GM13976 (cell line): ENCODE data around the gene ACAD9.
"Not testable (repeated sequence)": the region's sequence is repeated elsewhere in the genome, so short reads cannot be mapped to it uniquely, and the experiment has no call there.

Experiments used
- DNase-seq: peaks from one replicate; pipeline ENCODE4 v3.0.0; 2012; ENCODE audit warnings: low spot score
- in situ Hi-C: fragments of 300-500 bp; cut with MboI; formaldehyde crosslinking; loops from one replicate; pipeline ENCODE4 v1.12.0; 2022; ENCODE audit warnings: low sequenced_read_pairs, mixed read lengths, inconsistent platforms; ENCODE audit not compliant: unreplicated experiment
- TF ChIP-seq, protein P1 (sequence below): IDR thresholded peaks from 2 replicates; pipeline ENCODE4 v1.5.1; 2012; ENCODE audit warnings: borderline replicate concordance, mild to moderate bottlenecking; ENCODE audit not compliant: insufficient read depth; ENCODE audit errors: extremely low read depth, missing control alignments, control extremely low read depth

Gene ACAD9

DNA sequence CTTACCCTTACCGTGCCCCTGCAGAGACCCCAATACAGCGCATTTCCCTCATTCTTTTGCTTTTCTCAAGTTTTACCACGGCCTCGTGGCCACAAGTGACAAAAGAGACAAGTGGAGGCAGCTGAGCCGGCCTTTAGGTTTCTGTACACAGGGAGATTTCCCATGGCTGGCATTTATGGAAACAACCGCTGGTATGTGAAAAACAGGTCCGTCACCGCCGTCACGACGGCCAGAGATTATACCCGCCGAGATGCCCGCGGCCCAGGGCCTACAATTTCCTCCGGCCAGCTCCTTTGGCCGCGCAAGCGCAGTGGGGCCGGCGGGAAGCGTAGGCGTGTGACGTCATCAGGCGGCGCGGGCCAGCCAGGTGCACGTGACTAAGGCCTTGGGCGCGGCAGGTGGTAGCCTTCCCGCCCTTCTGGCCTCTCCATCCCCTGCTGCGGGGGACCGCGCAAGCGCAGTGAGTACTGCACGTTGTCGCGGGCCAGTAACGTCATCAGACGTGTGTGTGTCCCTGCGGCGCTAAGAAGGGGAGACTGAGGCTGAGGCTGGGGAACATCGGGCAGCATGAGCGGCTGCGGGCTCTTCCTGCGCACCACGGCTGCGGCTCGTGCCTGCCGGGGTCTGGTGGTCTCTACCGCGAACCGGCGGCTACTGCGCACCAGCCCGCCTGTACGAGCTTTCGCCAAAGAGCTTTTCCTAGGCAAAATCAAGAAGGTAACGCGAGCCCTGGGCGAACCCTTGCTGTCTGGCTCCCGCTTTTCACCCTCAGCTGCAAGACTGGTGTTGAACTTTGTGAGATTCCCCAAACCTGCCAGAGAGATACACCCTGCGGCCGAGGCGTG is at the start of gene ACAD9:
ACAD9 (plus strand) TSS at position 496 of the 845 bp plus-strand sequence; CDS start at position 568, 72 bp downstream.
- TF ChIP-seq, protein P1, sequence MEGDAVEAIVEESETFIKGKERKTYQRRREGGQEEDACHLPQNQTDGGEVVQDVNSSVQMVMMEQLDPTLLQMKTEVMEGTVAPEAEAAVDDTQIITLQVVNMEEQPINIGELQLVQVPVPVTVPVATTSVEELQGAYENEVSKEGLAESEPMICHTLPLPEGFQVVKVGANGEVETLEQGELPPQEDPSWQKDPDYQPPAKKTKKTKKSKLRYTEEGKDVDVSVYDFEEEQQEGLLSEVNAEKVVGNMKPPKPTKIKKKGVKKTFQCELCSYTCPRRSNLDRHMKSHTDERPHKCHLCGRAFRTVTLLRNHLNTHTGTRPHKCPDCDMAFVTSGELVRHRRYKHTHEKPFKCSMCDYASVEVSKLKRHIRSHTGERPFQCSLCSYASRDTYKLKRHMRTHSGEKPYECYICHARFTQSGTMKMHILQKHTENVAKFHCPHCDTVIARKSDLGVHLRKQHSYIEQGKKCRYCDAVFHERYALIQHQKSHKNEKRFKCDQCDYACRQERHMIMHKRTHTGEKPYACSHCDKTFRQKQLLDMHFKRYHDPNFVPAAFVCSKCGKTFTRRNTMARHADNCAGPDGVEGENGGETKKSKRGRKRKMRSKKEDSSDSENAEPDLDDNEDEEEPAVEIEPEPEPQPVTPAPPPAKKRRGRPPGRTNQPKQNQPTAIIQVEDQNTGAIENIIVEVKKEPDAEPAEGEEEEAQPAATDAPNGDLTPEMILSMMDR = no peak
- in situ Hi-C loops = no loop called here

DNA sequence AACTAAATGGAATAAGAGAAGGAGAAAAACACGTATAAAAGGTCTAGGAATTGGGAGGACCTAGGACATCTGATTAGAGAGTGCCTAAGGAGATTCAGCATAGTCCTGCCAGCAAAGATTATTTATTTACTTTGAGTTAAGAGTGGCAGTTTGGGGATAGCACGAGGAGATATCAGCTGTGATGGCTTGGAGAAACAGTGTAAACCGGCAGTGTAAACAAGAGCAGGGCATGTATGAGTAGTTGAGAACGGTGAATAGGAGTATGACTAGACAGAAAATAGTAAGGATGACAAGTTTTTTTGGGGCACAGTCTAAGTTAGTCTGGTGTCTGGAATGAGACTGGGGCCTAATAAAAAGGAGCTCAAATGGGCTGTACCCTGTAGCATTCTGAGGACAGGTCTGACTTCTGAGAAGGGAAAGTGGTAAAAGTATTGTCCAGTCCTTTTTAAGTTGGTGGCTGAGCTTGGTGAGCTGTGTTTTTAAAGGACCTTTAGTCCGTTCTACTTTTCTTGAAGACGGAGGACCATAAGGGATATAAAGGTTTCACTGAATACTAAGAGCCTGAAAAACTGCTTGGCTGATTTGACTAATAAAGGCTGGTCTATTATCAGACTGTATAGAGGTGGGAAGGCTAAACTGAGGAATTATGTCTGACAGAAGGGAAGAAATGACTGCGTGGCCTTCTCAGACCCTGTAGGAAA is 49.3 kb upstream of the ACAD9 start:
- in situ Hi-C loops, DNase-seq: not testable (repeated sequence)

More for the DNA sequence above, at the start of gene ACAD9:
- DNase-seq = peak; percentile 100

DNA sequence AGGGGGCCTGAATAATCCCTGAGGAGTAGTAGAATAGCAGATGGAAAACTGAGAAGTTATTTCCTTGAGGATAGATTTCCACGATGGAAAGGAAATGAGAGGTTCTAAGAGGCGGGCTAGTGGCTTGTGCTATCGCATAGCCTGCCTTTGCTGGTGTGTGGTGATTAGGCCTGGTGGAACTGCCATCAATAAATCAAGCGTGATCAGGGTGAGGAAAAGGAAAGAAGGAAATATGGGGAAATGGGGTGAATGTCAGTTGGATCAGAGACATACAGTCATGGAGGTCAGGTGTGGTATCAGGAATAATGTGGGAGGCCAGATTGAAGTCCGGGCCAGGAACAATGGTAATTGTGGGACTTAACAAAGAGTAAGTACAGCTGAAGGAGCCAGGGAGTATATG is 48.7 kb upstream of the ACAD9 start:
- in situ Hi-C loops, DNase-seq: not testable (repeated sequence)

DNA sequence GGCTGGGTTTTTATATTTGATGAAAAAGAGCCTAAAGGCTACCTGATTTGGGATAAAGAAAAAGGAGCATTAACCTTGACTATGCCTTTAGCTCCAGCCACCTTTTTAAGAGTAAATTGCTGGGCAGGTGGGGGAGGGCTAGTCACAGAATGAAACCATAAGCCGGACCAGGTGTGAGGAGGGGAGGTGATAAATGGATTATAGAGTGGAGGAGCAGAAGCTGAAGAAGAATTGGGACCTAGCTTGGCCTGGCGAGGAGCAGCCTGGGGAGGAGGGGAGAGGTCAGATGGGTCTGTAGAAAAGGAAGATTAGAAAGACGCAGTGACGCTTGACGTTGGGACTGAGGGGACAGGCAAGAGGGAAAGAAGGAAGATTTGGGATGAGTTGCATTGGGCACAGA is 46.4 kb upstream of the ACAD9 start:
- DNase-seq, in situ Hi-C loops: not testable (repeated sequence)

DNA sequence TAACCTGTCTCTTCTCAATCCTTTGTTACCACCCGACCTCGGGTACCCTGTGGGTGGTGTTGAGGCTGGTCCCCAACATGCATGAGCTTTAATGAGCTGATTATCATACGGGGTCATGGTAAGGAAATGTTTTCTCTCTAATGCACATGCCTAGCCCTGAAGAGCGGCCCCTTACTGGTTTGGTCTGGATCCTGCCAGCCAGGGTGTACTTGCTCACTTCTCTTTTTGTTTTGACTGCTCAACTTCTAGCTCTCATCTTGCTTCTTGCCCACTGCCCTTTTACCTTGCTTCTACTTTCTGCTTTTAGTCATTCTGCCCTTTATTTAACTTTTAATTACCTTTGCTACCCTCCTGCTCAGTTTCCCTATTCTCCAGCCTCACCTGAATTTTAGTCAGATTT is 44.3 kb upstream of the ACAD9 start:
- DNase-seq = no peak
- in situ Hi-C loops = no loop called here
- TF ChIP-seq, protein P1 = no peak

DNA sequence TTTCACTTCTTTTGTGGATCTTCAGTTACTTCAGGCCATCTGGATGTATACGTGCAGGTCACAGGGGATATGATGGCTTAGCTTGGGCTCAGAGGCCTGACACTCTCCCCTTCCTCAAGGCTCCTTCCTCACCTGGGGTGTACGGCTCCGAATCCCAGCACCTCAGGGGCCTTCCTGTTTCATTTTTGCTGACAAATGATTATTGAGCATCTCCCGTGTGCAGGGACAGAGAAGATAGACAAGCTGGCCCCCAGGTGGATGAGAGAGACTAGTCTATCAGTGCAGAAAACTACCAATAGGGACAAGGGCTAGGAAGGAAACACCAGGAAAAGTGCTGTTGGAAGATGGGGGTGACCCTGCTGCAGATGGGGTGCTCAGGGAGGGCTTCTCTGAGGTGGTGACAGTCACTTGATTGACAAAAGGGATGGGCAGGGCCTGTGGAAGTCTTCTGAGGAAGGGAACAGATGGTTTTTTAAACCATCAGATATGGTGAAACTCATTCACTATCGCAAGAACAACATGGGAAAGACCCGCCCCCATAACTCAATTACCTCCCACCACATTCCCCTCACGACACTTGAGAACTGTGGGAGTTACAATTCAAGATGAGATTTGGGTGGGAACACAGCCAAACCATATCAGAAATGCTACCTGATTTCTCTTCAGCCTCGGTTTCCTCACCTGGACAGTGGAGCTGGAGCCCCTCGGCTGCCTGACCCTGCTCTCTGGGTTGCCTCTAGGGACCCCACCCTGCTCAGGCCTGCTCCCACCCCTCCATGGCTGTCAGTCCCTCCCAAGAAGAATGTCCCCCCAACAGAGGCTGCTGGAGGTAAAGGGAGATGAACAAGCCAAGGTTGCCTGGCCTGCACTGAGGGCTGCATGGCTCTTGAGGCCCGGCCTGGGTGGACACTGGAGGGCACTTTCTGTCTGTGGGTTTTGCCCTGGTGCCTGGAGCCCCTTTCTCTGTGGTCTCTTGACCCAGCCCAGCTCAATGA is 37.2 kb upstream of the ACAD9 start:
- no peak for DNase-seq
- TF ChIP-seq, protein P1 = no peak
- in situ Hi-C loops = no loop called here

DNA sequence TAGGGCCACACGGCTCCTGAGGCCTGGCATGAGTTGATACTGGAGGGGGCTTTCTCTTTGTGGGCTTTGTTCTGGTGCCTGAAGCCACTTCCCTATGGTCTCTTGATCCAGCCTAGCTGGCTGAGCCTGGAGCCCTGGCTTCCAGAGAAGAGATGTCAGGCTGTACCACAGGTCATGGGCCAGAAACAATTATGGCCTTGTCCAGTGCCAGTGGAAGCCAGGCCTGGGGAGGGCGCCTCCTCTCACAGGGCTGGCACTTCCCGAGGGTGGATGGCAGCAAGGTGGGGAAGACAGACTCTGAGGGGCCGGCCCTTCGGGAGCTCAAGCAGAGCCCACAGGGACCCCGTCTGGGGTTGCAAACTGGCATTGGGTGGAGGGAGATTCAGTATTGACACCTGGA is 34.9 kb upstream of the ACAD9 start:
- TF ChIP-seq, protein P1 = no peak
- in situ Hi-C loops = no loop called here
- no peak for DNase-seq
